HepG2 (cell line): ENCODE measurements around the gene RNF114. TPM values are rescaled to one million over a fixed set of nuclear protein-coding genes. Genes with fewer than 3 reads are reported as not detected.

Experiments used
- ATF7-NPFF ChIP-seq: sonication (generic); formaldehyde crosslinking; IDR thresholded peaks from 2 replicates; pipeline ENCODE4 v1.8.1; 2023; ENCODE audit warnings: mild to moderate bottlenecking, low read depth, missing genetic modification reagents, moderate library complexity
- BHLHE40 ChIP-seq: IDR thresholded peaks from 2 replicates; pipeline ENCODE4 v1.6.1; 2011; ENCODE audit warnings: low read length, improper control_type of control experiment
- CAMTA2 ChIP-seq: sonication (generic); formaldehyde crosslinking; IDR thresholded peaks from 2 replicates; pipeline ENCODE4 v1.4.0; 2020; ENCODE audit warnings: mild to moderate bottlenecking, missing genetic modification reagents, borderline replicate concordance
- CHD4 ChIP-seq: fragments of 200-600 bp; sonication (generic); IDR thresholded peaks from 2 replicates; pipeline ENCODE4 v1.7.0; 2017; ENCODE audit warnings: mild to moderate bottlenecking, low read length, borderline replicate concordance
- ELF4 ChIP-seq: sonication (generic); formaldehyde crosslinking; IDR thresholded peaks from 2 replicates; pipeline ENCODE4 v1.5.0; 2020; ENCODE audit warnings: missing genetic modification reagents, mild to moderate bottlenecking, moderate library complexity, borderline replicate concordance
- EZH2 ChIP-seq: conservative IDR thresholded peaks from 2 replicates; pipeline ENCODE4 v1.6.1; 2012; ENCODE audit warnings: mild to moderate bottlenecking, low read depth, low read length, moderate library complexity
- FLYWCH1 ChIP-seq: sonication (generic); formaldehyde crosslinking; IDR thresholded peaks from 2 replicates; pipeline ENCODE4 v1.8.1; 2023; ENCODE audit warnings: mild to moderate bottlenecking, missing genetic modification reagents
- HNF4A ChIP-seq: sonication (generic); formaldehyde crosslinking; IDR thresholded peaks from 2 replicates; pipeline ENCODE4 v1.4.0; 2020; ENCODE audit warnings: missing genetic modification reagents
- NCOA5 ChIP-seq: sonication (generic); formaldehyde crosslinking; IDR thresholded peaks from 2 replicates; pipeline ENCODE4 v1.4.0; 2020; ENCODE audit warnings: missing genetic modification reagents
- PAWR ChIP-seq: sonication (generic); formaldehyde crosslinking; IDR thresholded peaks from 2 replicates; pipeline ENCODE4 v1.4.0; 2020; ENCODE audit warnings: missing genetic modification reagents, mild to moderate bottlenecking, borderline replicate concordance
- POLR2A ChIP-seq, 2 experiments: IDR thresholded peaks; 2 replicates each; pipeline ENCODE4 v1.6.1; 2011; ENCODE audit warnings: low read depth in 2 of 2, low read length in 2 of 2, mild to moderate bottlenecking in 1 of 2, moderate library complexity in 1 of 2; ENCODE audit not compliant: insufficient read depth in 1 of 2
- ZBTB1 ChIP-seq: sonication (generic); formaldehyde crosslinking; IDR thresholded peaks from 2 replicates; pipeline ENCODE4 v1.4.0; 2020; ENCODE audit warnings: missing genetic modification reagents, borderline replicate concordance
- ZMYM4 ChIP-seq: sonication (generic); formaldehyde crosslinking; IDR thresholded peaks from 2 replicates; pipeline ENCODE4 v1.8.1; 2023; ENCODE audit warnings: mild to moderate bottlenecking, missing genetic modification reagents
- ZNF354B ChIP-seq: sonication (generic); formaldehyde crosslinking; IDR thresholded peaks from 2 replicates; pipeline ENCODE4 v1.8.0; 2022; ENCODE audit warnings: mild to moderate bottlenecking, missing genetic modification reagents
- ZNF44 ChIP-seq: sonication (generic); formaldehyde crosslinking; IDR thresholded peaks from 2 replicates; pipeline ENCODE4 v1.5.1; 2020; ENCODE audit warnings: mild to moderate bottlenecking, missing genetic modification reagents
- ZNF768 ChIP-seq: sonication (generic); formaldehyde crosslinking; IDR thresholded peaks from 2 replicates; pipeline ENCODE4 v1.4.0; 2020; ENCODE audit warnings: missing genetic modification reagents
- polyA plus RNA-seq, 8 experiments: library from polyadenylated mRNA; depleted of rRNA in 3 of 8; stranded (reverse) in 7 of 8; unstranded in 1 of 8; fragments of >200 nt; fragmentation: Illumina TruSeq in 4 of 8; extraction: Trizol in 4 of 8; gene quantifications; 2 replicates each; pipeline versions ENCODE4 v1.2.1 to v1.2.3, GENCODE V29; 2011 to 2016; ENCODE audit warnings: low read depth in 4 of 8, missing spikeins in 1 of 8, mixed read lengths in 1 of 8; ENCODE audit not compliant: insufficient read depth in 1 of 8
- total RNA-seq, 5 experiments: library from RNA; depleted of rRNA; stranded (reverse); fragments of >200 nt; fragmentation: Illumina TruSeq; extraction: Trizol; gene quantifications; 2 replicates each; pipeline ENCODE4 v1.2.3, GENCODE V29; 2016; ENCODE audit warnings: low read depth in 1 of 5
- TF ChIP-seq, protein P1 (sequence below): sonication (generic); formaldehyde crosslinking; IDR thresholded peaks from 2 replicates; pipeline ENCODE4 v1.5.0; 2020; ENCODE audit warnings: missing genetic modification reagents
- TF ChIP-seq, protein P2 (sequence below): sonication (generic); formaldehyde crosslinking; IDR thresholded peaks from 2 replicates; pipeline ENCODE4 v1.9.0; 2022; ENCODE audit warnings: missing genetic modification reagents, mild to moderate bottlenecking, borderline replicate concordance
- TF ChIP-seq, protein P3 (sequence below): sonication (generic); formaldehyde crosslinking; IDR thresholded peaks from 2 replicates; pipeline ENCODE4 v1.4.0; 2020; ENCODE audit warnings: missing genetic modification reagents, borderline replicate concordance
- TF ChIP-seq, protein P4 (sequence below): sonication (generic); formaldehyde crosslinking; IDR thresholded peaks from 2 replicates; pipeline ENCODE4 v1.5.1; 2020; ENCODE audit warnings: missing genetic modification reagents, mild to moderate bottlenecking, borderline replicate concordance

Gene RNF114
- total and polyA plus RNA-seq, 2 of the 13 experiments (the other 11 are each of a cell fraction or from before 2014, with no cell fraction given), result 119 to 126 TPM

DNA sequence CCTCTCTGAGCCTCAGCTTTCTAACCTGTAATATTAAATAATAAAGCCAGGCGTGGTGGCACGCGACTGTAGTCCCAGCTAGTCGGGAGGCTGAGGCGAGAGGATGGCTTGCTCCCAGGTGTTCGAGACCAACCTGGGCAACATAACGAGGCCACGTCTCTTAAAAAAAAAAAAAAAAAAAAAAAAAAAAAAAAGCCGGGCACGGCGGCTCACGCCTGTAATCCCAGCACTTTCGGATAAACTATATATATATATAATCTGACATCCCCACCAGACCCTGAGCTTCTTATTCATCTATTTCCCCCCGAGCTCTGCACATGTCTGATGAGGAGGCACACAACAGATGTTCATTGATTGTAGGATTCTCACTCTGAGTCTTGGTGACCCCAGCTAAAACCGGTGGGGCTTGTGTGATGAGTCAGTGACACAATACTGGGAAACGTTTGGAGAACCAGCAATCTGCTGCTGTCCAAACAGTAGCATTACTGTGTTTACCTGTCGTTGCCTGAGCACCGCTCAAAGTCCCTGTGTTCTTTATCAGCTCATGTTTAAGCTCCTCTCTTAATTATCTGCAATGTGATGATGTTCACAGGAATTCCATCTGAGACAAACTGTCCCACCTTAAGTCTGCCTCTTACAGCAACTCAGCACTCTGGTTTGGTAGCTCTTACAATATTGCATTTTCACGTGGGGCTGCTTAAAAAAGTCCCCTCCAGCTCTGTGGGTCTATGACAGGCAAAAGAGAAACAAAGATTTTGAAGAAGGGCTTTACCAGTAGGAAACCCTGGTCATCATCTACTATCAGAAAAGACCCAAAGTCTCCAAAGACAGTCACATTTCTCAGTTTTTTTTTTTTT, 19.8 kb upstream of the RNF114 start (continued):
- TF ChIP-seq, protein P1, sequence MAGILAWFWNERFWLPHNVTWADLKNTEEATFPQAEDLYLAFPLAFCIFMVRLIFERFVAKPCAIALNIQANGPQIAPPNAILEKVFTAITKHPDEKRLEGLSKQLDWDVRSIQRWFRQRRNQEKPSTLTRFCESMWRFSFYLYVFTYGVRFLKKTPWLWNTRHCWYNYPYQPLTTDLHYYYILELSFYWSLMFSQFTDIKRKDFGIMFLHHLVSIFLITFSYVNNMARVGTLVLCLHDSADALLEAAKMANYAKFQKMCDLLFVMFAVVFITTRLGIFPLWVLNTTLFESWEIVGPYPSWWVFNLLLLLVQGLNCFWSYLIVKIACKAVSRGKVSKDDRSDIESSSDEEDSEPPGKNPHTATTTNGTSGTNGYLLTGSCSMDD (CRISPR knock-in tag), result no peak
- TF ChIP-seq CHD4 (peak; percentile 97), PAWR (CRISPR knock-in tag) (no peak), ZNF354B (CRISPR knock-in tag) (no peak), FLYWCH1 (CRISPR knock-in tag) (0 out of 2 replicates have a peak, but pooled peaks have one; percentile 73), HNF4A (CRISPR knock-in tag) (peak; percentile 99), ATF7-NPFF (no peak), BHLHE40 (peak; percentile 81; the same call in 1 of the 2 replicates), ZNF44 (CRISPR knock-in tag) (no peak), ZBTB1 (CRISPR knock-in tag) (no peak), ZMYM4 (CRISPR knock-in tag) (peak; percentile 36; the same call in 1 of the 2 replicates), ELF4 (CRISPR knock-in tag) (no peak), CAMTA2 (CRISPR knock-in tag) (no peak), NCOA5 (CRISPR knock-in tag) (no peak), ZNF768 (CRISPR knock-in tag) (no peak), EZH2 (no peak), POLR2A (IDR thresholded peaks at IDR 0.05; ENCODE audit: insufficient read depth in 1 of 2, low read depth in 2 of 2, low read length in 2 of 2) (peak; percentile 66 to 92)
- TF ChIP-seq, protein P2, sequence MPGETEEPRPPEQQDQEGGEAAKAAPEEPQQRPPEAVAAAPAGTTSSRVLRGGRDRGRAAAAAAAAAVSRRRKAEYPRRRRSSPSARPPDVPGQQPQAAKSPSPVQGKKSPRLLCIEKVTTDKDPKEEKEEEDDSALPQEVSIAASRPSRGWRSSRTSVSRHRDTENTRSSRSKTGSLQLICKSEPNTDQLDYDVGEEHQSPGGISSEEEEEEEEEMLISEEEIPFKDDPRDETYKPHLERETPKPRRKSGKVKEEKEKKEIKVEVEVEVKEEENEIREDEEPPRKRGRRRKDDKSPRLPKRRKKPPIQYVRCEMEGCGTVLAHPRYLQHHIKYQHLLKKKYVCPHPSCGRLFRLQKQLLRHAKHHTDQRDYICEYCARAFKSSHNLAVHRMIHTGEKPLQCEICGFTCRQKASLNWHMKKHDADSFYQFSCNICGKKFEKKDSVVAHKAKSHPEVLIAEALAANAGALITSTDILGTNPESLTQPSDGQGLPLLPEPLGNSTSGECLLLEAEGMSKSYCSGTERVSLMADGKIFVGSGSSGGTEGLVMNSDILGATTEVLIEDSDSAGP (CRISPR knock-in tag), result peak; percentile 40; the same call in 1 of the 2 replicates
- TF ChIP-seq, protein P3, sequence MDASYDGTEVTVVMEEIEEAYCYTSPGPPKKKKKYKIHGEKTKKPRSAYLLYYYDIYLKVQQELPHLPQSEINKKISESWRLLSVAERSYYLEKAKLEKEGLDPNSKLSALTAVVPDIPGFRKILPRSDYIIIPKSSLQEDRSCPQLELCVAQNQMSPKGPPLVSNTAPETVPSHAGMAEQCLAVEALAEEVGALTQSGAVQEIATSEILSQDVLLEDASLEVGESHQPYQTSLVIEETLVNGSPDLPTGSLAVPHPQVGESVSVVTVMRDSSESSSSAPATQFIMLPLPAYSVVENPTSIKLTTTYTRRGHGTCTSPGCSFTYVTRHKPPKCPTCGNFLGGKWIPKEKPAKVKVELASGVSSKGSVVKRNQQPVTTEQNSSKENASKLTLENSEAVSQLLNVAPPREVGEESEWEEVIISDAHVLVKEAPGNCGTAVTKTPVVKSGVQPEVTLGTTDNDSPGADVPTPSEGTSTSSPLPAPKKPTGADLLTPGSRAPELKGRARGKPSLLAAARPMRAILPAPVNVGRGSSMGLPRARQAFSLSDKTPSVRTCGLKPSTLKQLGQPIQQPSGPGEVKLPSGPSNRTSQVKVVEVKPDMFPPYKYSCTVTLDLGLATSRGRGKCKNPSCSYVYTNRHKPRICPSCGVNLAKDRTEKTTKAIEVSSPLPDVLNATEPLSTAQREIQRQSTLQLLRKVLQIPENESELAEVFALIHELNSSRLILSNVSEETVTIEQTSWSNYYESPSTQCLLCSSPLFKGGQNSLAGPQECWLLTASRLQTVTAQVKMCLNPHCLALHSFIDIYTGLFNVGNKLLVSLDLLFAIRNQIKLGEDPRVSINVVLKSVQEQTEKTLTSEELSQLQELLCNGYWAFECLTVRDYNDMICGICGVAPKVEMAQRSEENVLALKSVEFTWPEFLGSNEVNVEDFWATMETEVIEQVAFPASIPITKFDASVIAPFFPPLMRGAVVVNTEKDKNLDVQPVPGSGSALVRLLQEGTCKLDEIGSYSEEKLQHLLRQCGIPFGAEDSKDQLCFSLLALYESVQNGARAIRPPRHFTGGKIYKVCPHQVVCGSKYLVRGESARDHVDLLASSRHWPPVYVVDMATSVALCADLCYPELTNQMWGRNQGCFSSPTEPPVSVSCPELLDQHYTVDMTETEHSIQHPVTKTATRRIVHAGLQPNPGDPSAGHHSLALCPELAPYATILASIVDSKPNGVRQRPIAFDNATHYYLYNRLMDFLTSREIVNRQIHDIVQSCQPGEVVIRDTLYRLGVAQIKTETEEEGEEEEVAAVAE, result peak; percentile 50; the same call in 1 of the 2 replicates
- TF ChIP-seq, protein P4, sequence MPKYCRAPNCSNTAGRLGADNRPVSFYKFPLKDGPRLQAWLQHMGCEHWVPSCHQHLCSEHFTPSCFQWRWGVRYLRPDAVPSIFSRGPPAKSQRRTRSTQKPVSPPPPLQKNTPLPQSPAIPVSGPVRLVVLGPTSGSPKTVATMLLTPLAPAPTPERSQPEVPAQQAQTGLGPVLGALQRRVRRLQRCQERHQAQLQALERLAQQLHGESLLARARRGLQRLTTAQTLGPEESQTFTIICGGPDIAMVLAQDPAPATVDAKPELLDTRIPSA (CRISPR knock-in tag), result no peak
